GM06990 (cell line): ENCODE data around the gene NFAM1.

Experiments used
- DNase-seq: peaks from one replicate; pipeline ENCODE4 v3.0.0-alpha.2; 2011; ENCODE audit not compliant: insufficient read length; ENCODE audit errors: extremely low read depth
- H3K27me3 ChIP-seq: replicated peaks from 2 replicates; pipeline ENCODE4 v1.6.0; 2011; ENCODE audit warnings: low read length; ENCODE audit not compliant: control insufficient read depth, insufficient read depth
- H3K36me3 ChIP-seq: 2 replicates; pipeline ENCODE4 v1.5.1; 2011; ENCODE audit warnings: low read length; ENCODE audit not compliant: control insufficient read depth, insufficient read depth
- H3K4me3 ChIP-seq: replicated peaks from 2 replicates; pipeline ENCODE4 v1.5.1; 2011; ENCODE audit warnings: low read depth, mild to moderate bottlenecking, control low read depth, low read length
- TF ChIP-seq, protein P1 (sequence below): IDR thresholded peaks from 2 replicates; pipeline ENCODE4 v1.5.1; 2011; ENCODE audit warnings: low read length, control low read depth, mild to moderate bottlenecking, inconsistent platforms; ENCODE audit not compliant: insufficient read depth, poor library complexity, severe bottlenecking

The NFAM1 gene

DNA sequence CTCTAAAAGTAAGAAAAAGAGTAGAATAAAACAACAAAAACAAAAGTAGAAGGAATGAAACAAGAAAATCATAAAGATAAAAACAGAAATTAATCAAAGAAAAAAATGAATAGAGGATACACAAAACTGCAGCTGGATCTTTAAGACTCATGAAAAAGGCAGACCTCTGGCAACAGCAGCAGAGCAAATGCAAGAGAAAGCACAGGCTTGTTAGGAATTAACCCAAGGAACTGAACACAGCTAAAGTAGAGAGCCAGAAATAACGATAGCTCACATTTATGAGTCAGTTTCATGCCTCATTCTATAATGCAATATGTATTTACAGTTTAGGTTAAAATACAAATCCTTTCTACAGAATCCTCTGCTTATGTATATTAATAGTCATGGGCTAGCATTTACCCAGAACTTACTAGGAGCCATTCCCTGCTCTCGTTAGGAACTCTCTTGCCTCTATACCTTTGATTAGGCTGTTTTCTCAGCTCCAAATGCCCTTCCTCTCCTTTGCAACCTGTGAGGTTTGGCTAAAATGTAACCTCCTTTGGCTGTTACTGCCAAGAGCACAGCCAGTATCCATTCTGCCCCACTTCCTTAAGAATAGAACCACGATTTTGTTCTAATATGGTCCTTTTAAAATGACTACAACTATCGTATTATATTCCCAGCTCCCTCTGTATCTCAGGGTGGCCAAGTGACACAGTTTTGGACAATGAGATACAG lies 38.3 kb upstream of the NFAM1 start:
- DNase-seq = no peak
- Histone ChIP-seq H3K4me3 (no peak overlapping the region), H3K36me3 (no peaks in the 10 kb centered on the region), H3K27me3 (peaks cover 1% of the 10 kb centered on the region; the same call in 1 of the 2 replicates)
- TF ChIP-seq, protein P1, sequence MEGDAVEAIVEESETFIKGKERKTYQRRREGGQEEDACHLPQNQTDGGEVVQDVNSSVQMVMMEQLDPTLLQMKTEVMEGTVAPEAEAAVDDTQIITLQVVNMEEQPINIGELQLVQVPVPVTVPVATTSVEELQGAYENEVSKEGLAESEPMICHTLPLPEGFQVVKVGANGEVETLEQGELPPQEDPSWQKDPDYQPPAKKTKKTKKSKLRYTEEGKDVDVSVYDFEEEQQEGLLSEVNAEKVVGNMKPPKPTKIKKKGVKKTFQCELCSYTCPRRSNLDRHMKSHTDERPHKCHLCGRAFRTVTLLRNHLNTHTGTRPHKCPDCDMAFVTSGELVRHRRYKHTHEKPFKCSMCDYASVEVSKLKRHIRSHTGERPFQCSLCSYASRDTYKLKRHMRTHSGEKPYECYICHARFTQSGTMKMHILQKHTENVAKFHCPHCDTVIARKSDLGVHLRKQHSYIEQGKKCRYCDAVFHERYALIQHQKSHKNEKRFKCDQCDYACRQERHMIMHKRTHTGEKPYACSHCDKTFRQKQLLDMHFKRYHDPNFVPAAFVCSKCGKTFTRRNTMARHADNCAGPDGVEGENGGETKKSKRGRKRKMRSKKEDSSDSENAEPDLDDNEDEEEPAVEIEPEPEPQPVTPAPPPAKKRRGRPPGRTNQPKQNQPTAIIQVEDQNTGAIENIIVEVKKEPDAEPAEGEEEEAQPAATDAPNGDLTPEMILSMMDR = no peak

DNA sequence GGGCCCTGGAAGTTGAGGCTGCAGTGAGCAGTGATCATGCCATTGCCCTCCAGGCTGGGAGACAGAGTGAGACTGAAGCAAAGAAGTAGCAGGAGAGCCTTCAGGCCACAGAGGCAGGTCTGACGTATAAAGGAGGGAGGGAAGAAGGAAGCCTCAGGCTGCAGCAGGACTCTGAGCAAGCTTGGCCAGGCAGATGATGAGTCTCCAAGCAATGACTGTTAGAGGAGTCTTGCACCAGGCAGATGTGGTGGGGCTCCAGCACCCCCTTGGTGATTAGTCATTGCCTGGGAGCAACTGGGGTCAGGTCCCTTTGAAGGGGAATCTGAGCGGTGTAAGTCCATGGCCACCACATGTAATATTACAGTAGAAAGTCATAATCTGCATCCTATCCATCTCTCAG lies 36.6 kb upstream of the NFAM1 start:
- no peak for DNase-seq
- Histone ChIP-seq H3K27me3 (no peaks in the 10 kb centered on the region), H3K36me3 (no peaks in the 10 kb centered on the region), H3K4me3 (no peak overlapping the region)
- TF ChIP-seq, protein P1 = no peak

DNA sequence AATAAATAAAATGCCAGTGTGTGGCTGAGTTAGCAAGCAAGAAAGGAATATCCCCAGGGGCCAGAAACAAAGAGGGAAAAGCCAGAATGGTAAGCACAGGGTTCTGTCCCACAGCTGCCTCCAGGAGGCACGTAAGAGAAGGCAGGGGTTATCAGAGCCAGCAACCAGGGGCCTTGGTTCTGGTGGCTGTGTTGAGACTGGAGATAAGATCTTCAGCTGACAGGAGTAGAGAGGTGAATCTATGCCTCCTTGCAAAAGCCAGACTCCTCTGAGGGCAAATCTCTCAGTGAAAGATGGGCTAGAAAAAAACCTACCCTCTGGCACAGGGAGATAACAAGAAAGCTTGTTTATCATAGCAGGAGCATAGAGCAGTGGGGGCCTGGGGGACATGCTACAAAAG lies 29.8 kb upstream of the NFAM1 start:
- Histone ChIP-seq H3K36me3 (no peaks in the 10 kb centered on the region), H3K27me3 (no peaks in the 10 kb centered on the region), H3K4me3 (no peak overlapping the region)
- TF ChIP-seq, protein P1 = no peak
- DNase-seq = no peak

DNA sequence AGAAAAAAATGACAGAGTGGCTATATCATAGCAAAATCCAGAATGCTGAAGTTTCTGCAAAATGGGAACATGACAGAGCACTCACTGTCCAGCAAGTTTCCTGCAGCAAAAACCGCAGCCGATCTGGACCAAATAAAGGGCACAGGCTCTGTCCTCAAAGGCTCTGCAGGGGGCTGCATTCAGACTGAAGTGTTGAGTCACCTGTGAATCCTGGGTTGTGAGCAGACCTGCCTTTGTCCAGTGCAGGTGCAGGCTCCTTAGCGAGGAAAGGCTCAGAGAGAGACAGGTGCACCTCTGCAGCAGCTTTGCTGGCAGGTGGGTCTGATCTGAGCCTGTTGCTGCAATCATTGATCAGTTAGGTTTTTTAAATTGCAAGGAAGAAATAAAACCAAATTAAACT lies 29.3 kb upstream of the NFAM1 start:
- H3K4me3 ChIP-seq = no peak overlapping the region
- no peaks in the 10 kb centered on the region for H3K27me3 ChIP-seq
- TF ChIP-seq, protein P1 = no peak
- H3K36me3 ChIP-seq = no peaks in the 10 kb centered on the region
- no peak for DNase-seq

DNA sequence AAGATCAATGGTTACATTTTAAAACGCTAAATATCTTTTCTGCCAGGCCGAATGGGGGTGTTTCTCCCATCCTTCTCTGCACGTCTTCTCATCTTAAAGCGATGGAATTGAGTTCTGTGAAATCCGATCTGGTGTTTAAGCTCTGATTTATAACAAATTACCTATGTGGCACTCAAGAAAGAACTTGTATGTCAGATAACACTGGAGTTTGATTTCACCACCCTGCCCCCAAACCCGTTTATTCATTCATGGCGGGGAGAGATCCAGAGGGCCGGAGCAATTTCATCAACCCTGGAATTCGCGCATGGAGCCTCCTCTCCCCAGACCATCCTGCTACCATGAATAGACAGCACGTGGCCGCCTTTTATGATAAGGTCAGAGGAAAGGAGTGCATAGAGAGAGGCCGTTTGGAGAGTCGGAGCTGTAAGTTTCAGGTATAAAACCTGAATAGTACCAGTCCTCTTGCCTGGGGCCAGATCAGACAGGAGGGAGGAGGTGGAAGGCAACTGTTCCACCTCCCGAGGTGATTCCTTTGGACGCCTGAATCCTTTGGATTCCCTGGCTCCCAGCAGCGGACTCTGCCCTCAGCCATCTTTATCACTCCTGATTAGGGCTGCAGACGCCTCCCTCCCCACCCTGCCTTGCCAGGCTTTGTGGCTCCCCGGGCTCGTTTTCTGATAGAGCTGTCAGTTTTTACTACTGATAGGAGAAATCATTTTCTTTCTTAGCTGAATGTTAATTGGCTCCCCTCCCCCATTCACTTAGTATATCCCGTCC lies 27.3 kb upstream of the NFAM1 start:
- TF ChIP-seq, protein P1 = no peak
- Histone ChIP-seq H3K36me3 (no peaks in the 10 kb centered on the region), H3K27me3 (no peaks in the 10 kb centered on the region), H3K4me3 (no peak overlapping the region)
- DNase-seq = no peak
